Omental fat pad (tissue), 4 donors: Measurements from ENCODE around the gene CSNK1D. TPM values are rescaled to one million over a fixed set of nuclear protein-coding genes. Genes with fewer than 3 reads are reported as not detected.

Experiments
- ATAC-seq: fragments of 150-250 bp; one replicate; pipeline ENCODE4 v1.9.1; 2016; ENCODE audit warnings: mild to moderate bottlenecking, moderate library complexity; ENCODE audit not compliant: low FRiP score
- DNase-seq: peaks from one replicate; pipeline ENCODE4 v3.0.0-alpha.2; 2019; ENCODE audit warnings: low spot score
- total RNA-seq, 4 donors: library from RNA; depleted of rRNA; stranded (reverse); fragments of >200 nt; gene quantifications; one replicate each; pipeline ENCODE4 v1.1.0, GENCODE V29; 2016
- TF ChIP-seq, protein P1 (sequence below), 3 donors: fragments of 450-650 bp; IDR thresholded peaks; one replicate each; pipeline ENCODE4 v1.5.1; 2016 to 2017; ENCODE audit warnings: antibody characterized with exemption in 3 of 3, mild to moderate bottlenecking in 3 of 3, moderate library complexity in 2 of 3

Gene CSNK1D
- total RNA-seq, 4 donors from 2014 or later: 54.7 to 117 (median 98.4) TPM

DNA sequence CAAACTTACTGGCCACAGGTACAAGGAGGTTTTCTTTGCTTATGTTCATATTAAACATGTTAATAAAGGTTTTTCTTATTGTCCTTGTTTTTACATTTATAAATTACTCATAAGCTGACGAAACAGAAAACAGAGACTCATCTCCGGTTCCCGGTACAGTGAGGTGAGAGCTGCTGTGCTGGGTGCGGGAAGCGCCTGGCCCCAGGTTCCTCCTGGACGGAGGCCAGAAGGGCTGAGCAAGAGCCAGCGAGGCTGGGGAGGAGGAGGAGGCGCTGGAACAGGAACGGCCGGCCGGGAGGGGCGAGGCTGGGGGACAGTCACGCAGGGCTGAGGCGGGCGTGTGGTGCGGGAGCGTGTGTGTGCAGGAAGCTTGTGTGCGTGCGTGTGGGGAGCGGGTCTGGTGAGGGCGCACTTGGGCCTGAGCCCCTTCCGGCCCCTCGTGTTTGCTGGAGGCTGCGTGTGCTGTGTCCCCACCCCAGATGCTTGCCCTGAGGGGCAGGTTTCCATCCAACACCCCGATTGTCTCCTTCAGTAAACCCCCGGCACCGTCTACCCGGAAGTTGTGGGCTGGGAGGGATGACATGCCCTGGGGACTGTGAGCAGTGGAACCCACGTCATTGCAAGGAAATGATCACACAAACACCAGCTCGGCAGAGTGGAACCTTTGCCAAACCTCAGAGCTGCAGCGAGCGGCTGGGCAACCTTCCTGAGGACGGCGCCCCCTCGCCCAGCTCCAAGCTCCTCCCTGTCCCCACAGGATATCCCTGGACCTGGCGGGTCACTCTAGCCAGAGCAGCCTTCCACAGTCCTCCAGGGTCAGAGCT, 24.4 kb upstream of the CSNK1D start:
- TF ChIP-seq, protein P1, sequence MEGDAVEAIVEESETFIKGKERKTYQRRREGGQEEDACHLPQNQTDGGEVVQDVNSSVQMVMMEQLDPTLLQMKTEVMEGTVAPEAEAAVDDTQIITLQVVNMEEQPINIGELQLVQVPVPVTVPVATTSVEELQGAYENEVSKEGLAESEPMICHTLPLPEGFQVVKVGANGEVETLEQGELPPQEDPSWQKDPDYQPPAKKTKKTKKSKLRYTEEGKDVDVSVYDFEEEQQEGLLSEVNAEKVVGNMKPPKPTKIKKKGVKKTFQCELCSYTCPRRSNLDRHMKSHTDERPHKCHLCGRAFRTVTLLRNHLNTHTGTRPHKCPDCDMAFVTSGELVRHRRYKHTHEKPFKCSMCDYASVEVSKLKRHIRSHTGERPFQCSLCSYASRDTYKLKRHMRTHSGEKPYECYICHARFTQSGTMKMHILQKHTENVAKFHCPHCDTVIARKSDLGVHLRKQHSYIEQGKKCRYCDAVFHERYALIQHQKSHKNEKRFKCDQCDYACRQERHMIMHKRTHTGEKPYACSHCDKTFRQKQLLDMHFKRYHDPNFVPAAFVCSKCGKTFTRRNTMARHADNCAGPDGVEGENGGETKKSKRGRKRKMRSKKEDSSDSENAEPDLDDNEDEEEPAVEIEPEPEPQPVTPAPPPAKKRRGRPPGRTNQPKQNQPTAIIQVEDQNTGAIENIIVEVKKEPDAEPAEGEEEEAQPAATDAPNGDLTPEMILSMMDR (IDR thresholded peaks at IDR 0.05): no peak
- DNase-seq: peak; percentile 87

DNA sequence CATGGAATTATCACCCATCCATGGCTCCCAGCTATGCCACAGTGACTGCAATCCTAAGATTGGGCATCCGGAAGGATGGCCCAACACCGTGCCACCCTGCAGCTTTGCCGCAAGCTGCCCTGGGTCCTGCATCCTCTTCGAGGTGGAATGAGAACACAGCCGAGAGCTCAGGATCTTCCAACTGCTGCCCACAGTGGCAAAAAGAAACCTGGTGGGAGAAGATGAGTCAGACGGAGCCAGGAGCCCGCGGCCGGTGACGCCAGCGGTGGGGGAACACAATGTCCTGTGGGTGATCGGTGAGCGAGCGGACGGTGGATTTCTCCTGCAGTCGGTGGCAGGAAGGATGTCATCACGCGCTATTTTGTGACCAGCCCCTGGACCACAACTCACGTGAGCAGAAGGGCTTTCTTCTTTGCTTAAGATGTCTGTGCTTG, 23.8 kb upstream of the CSNK1D start:
- ATAC-seq (peak; percentile 30), DNase-seq (peak; percentile 90)
- TF ChIP-seq, protein P1 (IDR thresholded peaks at IDR 0.05): no peak

More for the DNA sequence above, 24.4 kb upstream of the CSNK1D start:
- peak; percentile 78 for ATAC-seq

DNA sequence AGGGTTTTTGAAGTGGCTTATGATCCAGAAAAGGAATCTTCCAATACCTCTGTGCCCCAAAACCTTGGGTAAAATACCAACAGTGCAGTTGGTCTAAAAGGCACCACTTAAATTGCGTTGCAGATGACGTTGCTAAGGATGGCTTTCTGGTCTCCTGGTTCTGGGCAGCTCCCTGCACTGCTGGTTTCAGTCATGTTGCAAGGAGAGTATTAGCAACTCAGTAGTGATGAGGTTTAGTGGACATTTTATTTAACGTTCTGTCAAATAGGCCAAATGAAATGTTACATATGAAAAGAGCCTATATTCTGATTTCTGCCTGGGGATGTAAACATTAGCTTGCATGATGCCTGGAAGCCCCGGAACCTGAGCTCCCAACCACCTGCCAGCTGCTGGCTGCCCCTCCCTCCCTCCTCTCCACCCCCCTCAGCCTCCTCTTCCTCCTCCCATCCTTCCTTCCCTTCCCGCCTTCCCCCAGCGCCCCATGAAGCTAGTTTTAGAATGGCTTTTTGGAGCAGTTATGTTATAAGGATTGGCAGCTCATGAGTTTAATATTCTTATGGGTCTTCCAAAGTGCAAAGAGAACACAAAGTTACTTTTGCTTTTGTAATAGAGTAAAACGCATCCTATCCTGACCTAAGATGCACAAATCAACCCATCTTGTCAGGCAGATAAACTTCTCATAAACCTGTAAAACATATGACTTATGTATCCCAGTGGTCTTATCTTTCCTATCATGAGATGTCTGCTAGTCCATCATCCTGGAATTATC, 23.2 kb upstream of the CSNK1D start:
- TF ChIP-seq, protein P1 (IDR thresholded peaks at IDR 0.05): no peak
- DNase-seq (no peak), ATAC-seq (no peak)

DNA sequence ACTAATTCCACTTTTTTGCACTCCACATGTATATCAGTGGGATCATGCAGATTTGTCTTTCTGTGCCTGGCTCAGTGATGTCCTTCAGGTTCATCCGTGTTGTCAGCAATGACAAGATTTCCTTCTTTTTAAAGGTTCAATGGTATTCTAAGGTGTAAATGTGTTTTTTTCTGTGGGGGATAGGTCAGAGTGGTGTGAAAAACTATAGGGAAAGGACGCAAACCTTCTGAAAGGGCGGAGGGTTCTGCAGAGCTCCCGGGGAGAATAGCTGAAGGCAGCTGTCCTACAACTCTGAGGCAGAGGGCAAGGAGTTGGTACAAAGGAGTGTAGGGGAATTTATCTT, 21.9 kb upstream of the CSNK1D start:
- ATAC-seq (no peak), DNase-seq (no peak)
- TF ChIP-seq, protein P1 (IDR thresholded peaks at IDR 0.05): no peak

DNA sequence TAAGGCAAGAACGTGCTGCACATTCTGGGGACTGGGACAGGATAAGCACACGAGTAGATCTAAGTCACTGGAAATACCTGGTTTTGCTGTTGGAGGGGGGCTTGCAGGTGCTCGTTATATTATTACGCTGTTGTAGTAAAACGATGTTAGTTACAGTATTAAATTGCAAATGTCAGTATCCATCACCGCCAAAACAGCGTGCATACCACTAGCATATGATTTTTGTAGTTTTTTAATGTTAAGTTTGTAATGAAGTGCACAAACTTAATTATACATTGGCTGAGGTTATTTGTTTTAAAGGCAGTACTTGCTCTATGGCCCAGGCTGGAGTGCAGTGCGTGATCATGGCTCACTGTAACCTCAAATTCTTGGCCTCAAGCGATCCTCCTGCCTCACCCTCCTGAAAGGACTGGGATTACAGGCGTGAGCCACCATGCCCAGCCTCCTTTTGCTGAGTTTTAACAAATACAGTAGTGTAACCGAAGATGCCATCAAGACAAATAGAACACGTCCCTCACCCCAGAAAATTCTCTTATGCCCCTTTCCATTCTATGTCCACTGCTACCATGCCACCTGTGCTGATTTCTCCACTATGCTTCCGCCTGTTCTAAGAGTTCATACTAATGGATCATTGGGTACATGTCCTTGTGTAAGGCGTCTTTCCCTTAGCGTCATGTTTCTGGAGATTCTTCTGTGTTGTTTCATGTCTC, 20.7 kb upstream of the CSNK1D start:
- TF ChIP-seq, protein P1 (IDR thresholded peaks at IDR 0.05): no peak
- DNase-seq (no peak), ATAC-seq (no peak)

DNA sequence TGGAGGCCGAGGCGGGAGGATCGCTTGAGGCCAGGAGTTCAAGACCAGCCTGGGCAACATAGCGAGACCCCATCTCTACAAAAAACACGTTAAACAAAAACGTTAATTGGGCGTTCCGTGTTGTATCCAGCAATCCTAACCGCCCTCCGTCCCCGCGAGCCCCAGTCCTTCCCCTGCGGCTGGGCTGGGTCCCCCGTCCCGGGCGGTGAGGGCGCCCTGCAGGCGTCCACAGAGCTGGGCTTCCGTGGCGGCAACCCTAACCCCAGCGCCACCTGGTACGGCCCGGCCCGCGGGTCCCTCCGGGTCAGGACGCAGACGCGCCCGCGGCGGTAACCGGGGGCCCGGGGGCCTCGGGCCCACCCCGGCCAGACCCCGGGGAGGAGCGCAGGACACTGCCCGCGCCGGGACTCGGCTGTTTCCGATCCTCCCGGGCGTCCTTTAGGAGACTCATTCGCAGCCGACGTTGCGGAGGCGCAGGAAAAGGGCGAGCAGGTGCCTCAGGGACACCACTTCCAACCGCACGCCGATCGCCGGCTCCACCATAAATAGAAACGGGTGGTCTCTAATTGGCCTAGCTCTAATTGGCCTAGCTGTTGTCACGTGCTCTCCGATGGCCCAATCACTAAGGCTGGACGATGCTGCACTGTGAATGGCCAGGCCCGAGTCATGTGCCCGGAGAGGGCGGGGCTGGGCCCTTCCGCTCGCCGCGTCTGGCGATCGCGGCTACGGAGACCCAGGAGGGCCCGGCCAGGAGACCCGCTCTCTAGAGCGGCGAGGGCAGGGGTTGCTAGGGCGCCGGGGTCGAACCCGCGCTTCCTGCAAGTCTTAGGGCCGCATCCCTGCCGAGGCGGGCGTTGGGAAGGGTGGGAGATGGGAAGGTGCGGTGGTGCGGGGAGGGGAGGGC, 19.0 kb upstream of the CSNK1D start:
- DNase-seq (peak; percentile 85), ATAC-seq (peak; percentile 93)

More for the DNA sequence above, 19.0 kb upstream of the CSNK1D start:
- TF ChIP-seq, protein P1 (IDR thresholded peaks at IDR 0.05): no peak
